Measurements from ENCODE around the gene MYH14. TPM values are rescaled to one million over a fixed set of nuclear protein-coding genes. Genes with fewer than 3 reads are reported as not detected.
"Not testable (repeated sequence)": the region's sequence is repeated elsewhere in the genome, so short reads cannot be mapped to it uniquely, and the experiment has no call there.

The MYH14 gene
- total RNA-seq, 4 donors from 2014 or later = 110 to 329 (median 202) TPM

GRCh38 chr19:50328224-50328872 lies 124.9 kb downstream of the MYH14 start:
- TF ChIP-seq CTCF (IDR thresholded peaks at IDR 0.05) (no peak), POLR2A (IDR thresholded peaks at IDR 0.05) (no peak)
- H3K4me3 ChIP-seq (ENCODE audit: low read depth, poor library complexity, severe bottlenecking) = no peak overlapping the region
- 0 to 3% methylated on average over 29 to 45 of the region's 104 CpGs for WGBS, 2 donors
- DNase-seq (ENCODE audit: low spot score in 2 of 2) = no peak
- intact Hi-C loops (cut with DNase I; ENCODE audit: low total_unique reads) = no loop called here

GRCh38 chr19:50328873-50329145 lies 125.4 kb downstream of the MYH14 start:
- no peak overlapping the region for H3K4me3 ChIP-seq (ENCODE audit: low read depth, poor library complexity, severe bottlenecking)
- intact Hi-C loops (cut with DNase I; ENCODE audit: low total_unique reads) = no loop called here
- DNase-seq (ENCODE audit: low spot score in 2 of 2) = no peak
- WGBS, 2 donors = no CpG with 5 or more reads among the region's 40 CpGs
- TF ChIP-seq CTCF (IDR thresholded peaks at IDR 0.05) = no peak
- no peak for TF ChIP-seq POLR2A (IDR thresholded peaks at IDR 0.05)

- intact Hi-C loops (cut with DNase I; ENCODE audit: low total_unique reads) = no loop called here
- WGBS, 2 donors = 2% methylated on average over 39 to 40 of the region's 43 CpGs
- H3K4me3 ChIP-seq (ENCODE audit: low read depth, poor library complexity, severe bottlenecking) = no peak within 1 kb of the TSS
- peak; percentile 99 to 100 for DNase-seq (ENCODE audit: low spot score in 2 of 2)
- TF ChIP-seq CTCF (IDR thresholded peaks at IDR 0.05) = no peak
- TF ChIP-seq POLR2A (IDR thresholded peaks at IDR 0.05) = no peak
These were observed 125.9 kb downstream of the MYH14 start, which contains the start of gene KCNC3 for GRCh38 chr19:50329146-50329925. KCNC3 (minus strand) TSS chr19:50329377; CDS start chr19:50329082, 295 bp downstream.

GRCh38 chr19:50329926-50330294 lies 126.5 kb downstream of the MYH14 start:
- 14 to 18% methylated on average over 18 of the region's 18 CpGs for WGBS, 2 donors
- DNase-seq (ENCODE audit: low spot score in 2 of 2); H3K4me3 ChIP-seq (ENCODE audit: low read depth, poor library complexity, severe bottlenecking); intact Hi-C loops (cut with DNase I; ENCODE audit: low total_unique reads): not testable (repeated sequence)

GRCh38 chr19:50330365-50331078 lies 127.1 kb downstream of the MYH14 start:
- H3K4me3 ChIP-seq (ENCODE audit: low read depth, poor library complexity, severe bottlenecking) = no peak overlapping the region
- no peak for TF ChIP-seq POLR2A (IDR thresholded peaks at IDR 0.05)
- no peak for TF ChIP-seq CTCF (IDR thresholded peaks at IDR 0.05)
- 3 to 4% methylated on average over 45 of the region's 48 CpGs for WGBS, 2 donors
- peak; percentile 43 to 94 for DNase-seq (ENCODE audit: low spot score in 2 of 2)
- intact Hi-C loops (cut with DNase I; ENCODE audit: low total_unique reads) = no loop called here
